Keratinocyte (primary cell): ENCODE results near the gene BANP.
"Not testable (repeated sequence)": the region's sequence is repeated elsewhere in the genome, so short reads cannot be mapped to it uniquely, and the experiment has no call there.

Source experiments
- CTCF ChIP-seq, 3 experiments: IDR thresholded peaks in 1 of 3; conservative IDR thresholded peaks in 1 of 3; optimal IDR thresholded peaks in 1 of 3; 2 replicates in 2 of 3; 3 replicates in 1 of 3; pipeline versions ENCODE3 to v1.5.1; 2011; ENCODE audit warnings: low read length in 3 of 3, mild to moderate bottlenecking in 3 of 3, moderate library complexity in 2 of 3, control low read depth in 1 of 3, inconsistent platforms in 1 of 3; ENCODE audit not compliant: insufficient read depth in 2 of 3; ENCODE audit errors: extremely low read depth in 1 of 3
- EZH2 ChIP-seq: IDR thresholded peaks from one replicate; pipeline ENCODE4 v1.6.1; 2012; ENCODE audit warnings: inconsistent platforms, mild to moderate bottlenecking, low read length, moderate library complexity

GRCh38 chr16:88100801-88101622 lies 149.8 kb downstream of the BANP start:
- TF ChIP-seq CTCF (optimal IDR thresholded peaks at IDR 0.05 in 1 of 3, IDR thresholded peaks at IDR 0.05 in 1 of 3, conservative IDR thresholded peaks at IDR 0.05 in 1 of 3; ENCODE audit: extremely low read depth in 1 of 3, insufficient read depth in 2 of 3, low read length in 3 of 3); EZH2: not testable (repeated sequence)
